ENCODE results near the gene RAD9A. TPM values are rescaled to one million over a fixed set of nuclear protein-coding genes. Genes with fewer than 3 reads are reported as not detected.

The RAD9A gene
- total and polyA plus RNA-seq, 2 experiments from 2014 or later: 13.9 to 17.0 TPM

GRCh38 chr11:67431346-67432249, 39.8 kb downstream of the RAD9A start:
- peaks cover 11% of the 10 kb centered on the region for H3K79me2 ChIP-seq (replicated peaks; ENCODE audit: insufficient read depth)
- no peak overlapping the region for H3K4me3 ChIP-seq
- H3K4me2 ChIP-seq: no peak overlapping the region
- peaks cover 13% of the 10 kb centered on the region; the same call in 1 of the 2 replicates for H3F3A ChIP-seq (replicated peaks; ENCODE audit: low read depth)
- Mint-ChIP-seq H3K36me3 (ENCODE audit: low read depth) (peaks cover 20% of the 10 kb centered on the region), H3K4me3 (no peak overlapping the region; the same call in 2 of the 3 replicates), H3K27ac (no peak overlapping the region), H3K27me3 (ENCODE audit: insufficient read depth, low read depth, poor library complexity) (peaks cover 13% of the 10 kb centered on the region), H3K4me1 (peaks cover 12% of the 10 kb centered on the region), H3K9me3 (no peaks in the 10 kb centered on the region; the same call in 2 of the 3 replicates)
- H3K27me3 ChIP-seq (ENCODE audit: insufficient read depth): no peaks in the 10 kb centered on the region
- H4K20me1 ChIP-seq (replicated peaks; ENCODE audit: insufficient read depth): no peaks in the 10 kb centered on the region
- no peaks in the 10 kb centered on the region for H3K36me3 ChIP-seq (ENCODE audit: insufficient read depth)
- no peak for TF ChIP-seq JUNB (IDR thresholded peaks at IDR 0.05; ENCODE audit: unreplicated experiment)
- TF ChIP-seq ZNF331 (CRISPR knock-in tag; IDR thresholded peaks at IDR 0.05; ENCODE audit: low read depth): no peak
- no peak for TF ChIP-seq ZNF462 (CRISPR knock-in tag; IDR thresholded peaks at IDR 0.05)
- TF ChIP-seq NANOG (IDR thresholded peaks at IDR 0.05; ENCODE audit: borderline replicate concordance): no peak
- TF ChIP-seq CTCF (conservative IDR thresholded peaks at IDR 0.05; ENCODE audit: low read depth in 2 of 2): no peak
- TF ChIP-seq REST (IDR thresholded peaks at IDR 0.05; ENCODE audit: unreplicated experiment): no peak
- TF ChIP-seq POLR2AphosphoS5 (IDR thresholded peaks at IDR 0.05; ENCODE audit: low read depth): no peak
- no peak for TF ChIP-seq EZH2 (IDR thresholded peaks at IDR 0.05; ENCODE audit: low read depth, unreplicated experiment)
- TF ChIP-seq ETS1 (IDR thresholded peaks at IDR 0.05): no peak
- no peak for TF ChIP-seq CREB1 (CRISPR knock-in tag; IDR thresholded peaks at IDR 0.05; ENCODE audit: low read depth)
- no peak for TF ChIP-seq ZNF114 (CRISPR knock-in tag; IDR thresholded peaks at IDR 0.05)
- no peak for TF ChIP-seq EZH2phosphoT487 (IDR thresholded peaks at IDR 0.05; ENCODE audit: unreplicated experiment)
- no peak for TF ChIP-seq STAT1 (IDR thresholded peaks at IDR 0.05; ENCODE audit: unreplicated experiment)
- H3K4me1 ChIP-seq (ENCODE audit: insufficient read depth): peaks cover 7% of the 10 kb centered on the region
- DNase-seq (ENCODE audit: low spot score) (no peak), ATAC-seq (no peak)
- H3K27ac ChIP-seq (ENCODE audit: low read depth): no peak overlapping the region
- H3K9me2 ChIP-seq (ENCODE audit: insufficient read depth): no peaks in the 10 kb centered on the region
- no peak overlapping the region for H2AFZ ChIP-seq

Measured in GM23338 (cell line).